CD4-positive, CD25-positive, alpha-beta regulatory T cell (primary cell): ENCODE results near the gene VPS52. TPM values are rescaled to one million over a fixed set of nuclear protein-coding genes. Genes with fewer than 3 reads are reported as not detected.
"Not testable (repeated sequence)": the region's sequence is repeated elsewhere in the genome, so short reads cannot be mapped to it uniquely, and the experiment has no call there.

Experiments
- ATAC-seq, 2 donors: fragments of 150-1000 bp; cut with Tn5 transposase; one replicate each; pipeline ENCODE4 v1.10.0; 2021; ENCODE audit warnings: low read depth in 2 of 2, moderate number of reproducible peaks in 2 of 2, moderate library complexity in 1 of 2
- DNase-seq, 3 donors: peaks; one replicate each; pipeline versions ENCODE4 v3.0.0 to v3.0.0-alpha.2; 2012 to 2022; ENCODE audit warnings: mixed read lengths in 1 of 3
- H3K27ac ChIP-seq: one replicate; pipeline ENCODE4 v1.7.0; 2013; ENCODE audit warnings: mild to moderate bottlenecking, low read length; ENCODE audit not compliant: insufficient read depth, poor library complexity, severe bottlenecking
- H3K27me3 ChIP-seq: one replicate; pipeline ENCODE4 v1.7.0; 2013; ENCODE audit warnings: low read length; ENCODE audit not compliant: control insufficient read depth, insufficient read depth
- H3K36me3 ChIP-seq: one replicate; pipeline ENCODE4 v1.7.0; 2013; ENCODE audit warnings: mild to moderate bottlenecking, low read length, moderate library complexity; ENCODE audit not compliant: control insufficient read depth, insufficient read depth
- H3K4me1 ChIP-seq: 2 replicates; pipeline ENCODE4 v1.7.0; 2013; ENCODE audit warnings: mild to moderate bottlenecking, low read length; ENCODE audit not compliant: insufficient read depth, control insufficient read depth, poor library complexity, severe bottlenecking
- H3K4me3 ChIP-seq: one replicate; pipeline ENCODE4 v1.7.0; 2013; ENCODE audit warnings: low read depth, mild to moderate bottlenecking, low read length, moderate library complexity
- H3K9me3 ChIP-seq, 2 experiments: 1 replicate in 1 of 2; 2 replicates in 1 of 2; pipeline ENCODE4 v1.7.0; 2013; ENCODE audit warnings: low read length in 2 of 2, mild to moderate bottlenecking in 1 of 2, moderate library complexity in 1 of 2; ENCODE audit not compliant: control insufficient read depth in 2 of 2
- H3K27ac Mint-ChIP-seq, 3 donors: one replicate each; pipeline ENCODE4 v1.8.0; 2020 to 2022; ENCODE audit warnings: mild to moderate bottlenecking in 3 of 3, mixed read lengths in 3 of 3, moderate library complexity in 2 of 3
- H3K27me3 Mint-ChIP-seq: one replicate; pipeline ENCODE4 v1.8.0; 2022; ENCODE audit warnings: mild to moderate bottlenecking, mixed read lengths
- H3K36me3 Mint-ChIP-seq: one replicate; pipeline ENCODE4 v1.8.0; 2020; ENCODE audit warnings: mixed read lengths
- H3K4me1 Mint-ChIP-seq, 4 donors: one replicate each; pipeline ENCODE4 v1.8.0; 2020 to 2022; ENCODE audit warnings: mixed read lengths in 4 of 4, mild to moderate bottlenecking in 1 of 4
- H3K4me3 Mint-ChIP-seq, 4 donors: one replicate each; pipeline ENCODE4 v1.8.0; 2020 to 2022; ENCODE audit warnings: mild to moderate bottlenecking in 4 of 4, mixed read lengths in 4 of 4, moderate library complexity in 3 of 4
- H3K9me3 Mint-ChIP-seq, 7 donors: one replicate each; pipeline ENCODE4 v1.8.0; 2020 to 2022; ENCODE audit warnings: mixed read lengths in 7 of 7, mild to moderate bottlenecking in 3 of 7, moderate library complexity in 2 of 7
- polyA plus RNA-seq, 4 donors: library from polyadenylated mRNA; unstranded; fragments of 300-500 nt; fragmentation: Illumina TruSeq; gene quantifications; one replicate each; pipeline ENCODE4 v1.2.3, GENCODE V29; 2021
- total RNA-seq: library from RNA; stranded (reverse); gene quantifications from one replicate; pipeline ENCODE4 v1.2.3, GENCODE V29; 2022

The VPS52 gene
- total and polyA plus RNA-seq, 5 donors from 2014 or later = 12.4 to 70.6 (median 15.1) TPM

DNA sequence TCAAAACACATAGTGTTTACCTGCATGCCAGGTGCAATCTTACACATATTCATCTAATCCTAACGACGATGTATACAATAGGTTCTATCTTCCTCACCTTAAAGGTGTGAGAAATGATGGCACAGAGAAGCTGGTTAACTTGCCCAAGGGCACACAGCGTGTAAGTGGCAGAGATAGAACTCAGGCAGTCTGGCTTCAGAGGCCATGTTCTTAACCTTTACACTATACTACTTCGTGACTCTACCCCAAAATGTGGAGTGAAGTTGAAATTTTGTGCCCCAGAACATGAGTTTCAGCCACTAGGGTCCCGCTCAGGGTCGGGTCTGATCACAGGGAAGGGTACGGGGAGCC lies 584 bp downstream of the VPS52 start:
- no peaks in the 10 kb centered on the region for H3K9me3 ChIP-seq
- DNase-seq (no peak), ATAC-seq (peak in 1 of 2 donors; percentile 6)
- Mint-ChIP-seq H3K27me3 (no peaks in the 10 kb centered on the region), H3K4me3 (peak overlapping the region; percentile 94 to 100 (median 98)), H3K27ac (peak overlapping the region; percentile 99 to 100 (median 100)), H3K9me3 (no peaks in the 10 kb centered on the region), H3K4me1 (peaks cover 5 to 61% (median 37%) of the 10 kb centered on the region in 4 donors), H3K36me3 (peaks cover 46% of the 10 kb centered on the region)
- peaks cover 47% of the 10 kb centered on the region for H3K4me1 ChIP-seq
- H3K36me3 ChIP-seq = peaks cover 59% of the 10 kb centered on the region
- H3K27ac ChIP-seq = peak overlapping the region; percentile 90
- peak overlapping the region; percentile 96 for H3K4me3 ChIP-seq
- H3K27me3 ChIP-seq = no peaks in the 10 kb centered on the region

DNA sequence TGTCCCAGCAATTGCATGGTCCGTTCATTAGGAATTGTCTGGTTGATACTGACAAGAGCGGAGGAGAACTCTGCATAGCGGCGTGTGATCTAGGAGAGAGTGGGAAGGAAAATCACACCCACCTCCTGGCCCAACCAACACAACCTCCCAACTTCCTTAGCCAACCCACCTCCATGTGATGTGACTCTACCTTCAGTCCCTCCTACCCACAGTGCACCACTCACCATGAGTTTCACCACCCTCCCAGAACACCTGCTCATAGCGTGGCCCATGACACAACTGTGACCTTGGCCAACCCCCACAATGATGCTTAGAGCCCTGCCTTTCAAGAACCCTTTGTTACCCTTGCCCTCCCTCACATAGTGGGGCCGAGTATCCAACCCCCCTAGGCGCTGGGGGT lies 7.7 kb downstream of the VPS52 start:
- Mint-ChIP-seq H3K9me3 (no peaks in the 10 kb centered on the region), H3K36me3 (peaks cover 51% of the 10 kb centered on the region), H3K4me3 (peak overlapping the region in 1 of 4 donors; percentile 25), H3K27ac (no peak overlapping the region), H3K27me3 (peaks cover 4% of the 10 kb centered on the region), H3K4me1 (peaks cover 0 to 12% (median 4%) of the 10 kb centered on the region in 4 donors)
- H3K9me3 ChIP-seq = no peaks in the 10 kb centered on the region
- H3K4me3 ChIP-seq = no peak overlapping the region
- H3K27ac ChIP-seq = no peak overlapping the region
- no peaks in the 10 kb centered on the region for H3K4me1 ChIP-seq
- H3K36me3 ChIP-seq = peaks cover 78% of the 10 kb centered on the region
- H3K27me3 ChIP-seq = no peaks in the 10 kb centered on the region
- ATAC-seq = no peak
- no peak for DNase-seq

DNA sequence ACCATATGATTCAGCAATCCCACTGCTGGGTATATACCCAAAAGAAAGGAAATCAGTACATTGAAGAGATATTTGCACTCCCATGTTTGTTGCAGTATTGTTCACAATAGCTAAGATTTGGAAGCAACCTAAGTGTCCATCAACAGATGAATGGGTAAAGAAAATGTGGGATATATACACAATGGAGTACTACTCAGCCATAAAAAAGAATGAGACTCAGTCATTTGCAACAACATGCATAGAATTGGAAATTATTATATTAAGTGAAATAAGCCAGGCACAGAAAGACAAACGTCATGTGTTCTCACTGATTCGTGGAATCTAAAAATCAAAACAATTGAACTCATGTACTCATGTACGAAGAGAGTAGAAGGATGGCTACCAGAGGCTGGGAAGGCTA lies 9.2 kb downstream of the VPS52 start:
- H3K9me3 ChIP-seq, H3K27me3 ChIP-seq, H3K4me1 ChIP-seq, ATAC-seq, DNase-seq, H3K27ac ChIP-seq, H3K4me3 Mint-ChIP-seq, H3K27ac Mint-ChIP-seq, H3K9me3 Mint-ChIP-seq, H3K27me3 Mint-ChIP-seq, H3K4me3 ChIP-seq, H3K4me1 Mint-ChIP-seq: not testable (repeated sequence)
- H3K36me3 ChIP-seq = peaks cover 68% of the 10 kb centered on the region
- peaks cover 40% of the 10 kb centered on the region for H3K36me3 Mint-ChIP-seq

DNA sequence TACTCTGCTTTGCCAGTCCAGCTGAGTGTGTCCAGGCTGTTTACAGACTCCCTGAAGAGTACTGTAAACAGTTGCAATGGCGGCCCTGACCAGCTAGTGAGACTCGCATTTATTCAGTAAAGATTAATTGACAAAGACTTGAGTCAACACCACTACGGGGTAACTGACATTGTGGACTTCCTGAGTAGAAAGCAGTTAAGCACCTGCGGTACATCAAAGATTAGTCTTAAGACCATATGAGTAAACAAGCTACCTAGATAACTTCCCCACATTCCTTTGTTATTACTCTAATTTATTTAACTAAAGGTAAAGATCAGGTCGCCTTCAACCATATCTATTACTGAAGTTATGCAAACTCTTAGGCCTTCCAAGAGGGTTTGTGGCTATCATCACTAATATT lies 12.6 kb downstream of the VPS52 start:
- H3K4me1 Mint-ChIP-seq = peaks cover 0 to 11% (median 7%) of the 10 kb centered on the region in 4 donors
- H3K27me3 Mint-ChIP-seq = peaks cover 4% of the 10 kb centered on the region
- ATAC-seq (no peak), DNase-seq (no peak)
- H3K4me3 Mint-ChIP-seq = no peak overlapping the region
- no peak overlapping the region for H3K27ac Mint-ChIP-seq
- Histone ChIP-seq H3K36me3 (peaks cover 37% of the 10 kb centered on the region), H3K27ac (no peak overlapping the region), H3K27me3 (no peaks in the 10 kb centered on the region), H3K4me1 (no peaks in the 10 kb centered on the region), H3K9me3 (no peaks in the 10 kb centered on the region), H3K4me3 (no peak overlapping the region)
- H3K36me3 Mint-ChIP-seq = peaks cover 23% of the 10 kb centered on the region
- no peaks in the 10 kb centered on the region for H3K9me3 Mint-ChIP-seq

DNA sequence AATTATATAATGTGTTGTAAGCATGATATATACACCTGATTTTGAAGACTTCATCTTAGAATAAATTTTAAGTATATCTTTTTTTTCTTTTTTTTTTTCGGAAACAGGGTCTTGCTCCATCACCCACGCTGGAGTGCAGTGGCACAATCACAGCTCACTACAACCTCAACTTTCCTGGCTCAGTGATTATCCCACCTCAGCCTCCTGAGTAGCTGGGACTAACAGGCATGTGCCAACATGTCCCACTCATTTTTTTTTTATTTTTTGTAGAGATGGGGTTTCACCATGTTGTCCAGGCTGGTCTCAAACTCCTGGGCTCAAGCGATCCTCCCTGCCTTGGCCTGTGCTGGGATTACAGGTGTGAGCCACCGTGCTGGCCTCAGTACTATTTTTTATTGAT lies 17.1 kb downstream of the VPS52 start:
- Histone ChIP-seq H3K9me3 (no peaks in the 10 kb centered on the region), H3K27me3 (no peaks in the 10 kb centered on the region), H3K4me1 (peaks cover 11% of the 10 kb centered on the region), H3K4me3 (no peak overlapping the region), H3K27ac (no peak overlapping the region), H3K36me3 (peaks cover 18% of the 10 kb centered on the region)
- no peaks in the 10 kb centered on the region for H3K9me3 Mint-ChIP-seq
- H3K4me3 Mint-ChIP-seq = no peak overlapping the region
- H3K4me1 Mint-ChIP-seq = peaks cover 9 to 31% (median 20%) of the 10 kb centered on the region in 4 donors
- H3K36me3 Mint-ChIP-seq = peaks cover 19% of the 10 kb centered on the region
- H3K27me3 Mint-ChIP-seq = no peaks in the 10 kb centered on the region
- DNase-seq (no peak), ATAC-seq (no peak)
- H3K27ac Mint-ChIP-seq = no peak overlapping the region

DNA sequence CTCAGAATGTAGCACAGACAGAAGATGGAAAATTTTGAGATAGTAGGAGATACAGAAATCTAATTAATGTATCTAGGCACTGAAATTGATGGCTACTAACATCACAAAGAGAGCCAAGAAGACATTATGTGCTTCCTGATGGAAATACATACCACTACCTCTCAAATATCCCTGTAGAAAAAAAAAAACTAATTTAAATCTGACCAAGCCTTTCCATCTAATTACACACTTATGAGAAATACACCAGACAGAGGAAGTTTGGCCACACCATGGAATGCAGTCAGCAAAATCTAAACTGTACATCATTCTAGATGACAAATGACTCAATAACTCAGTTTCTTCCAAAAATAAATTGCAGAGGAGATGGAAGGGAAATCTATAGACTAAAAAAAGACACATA lies 18.9 kb downstream of the VPS52 start:
- Mint-ChIP-seq H3K4me3 (peak overlapping the region in 1 of 4 donors; percentile 38), H3K27ac (no peak overlapping the region), H3K27me3 (no peaks in the 10 kb centered on the region), H3K9me3 (no peaks in the 10 kb centered on the region), H3K36me3 (peaks cover 18% of the 10 kb centered on the region), H3K4me1 (peaks cover 14 to 40% (median 27%) of the 10 kb centered on the region in 4 donors)
- Histone ChIP-seq H3K27me3 (no peaks in the 10 kb centered on the region), H3K4me1 (peaks cover 27% of the 10 kb centered on the region), H3K9me3 (no peaks in the 10 kb centered on the region), H3K36me3 (peaks cover 8% of the 10 kb centered on the region), H3K27ac (no peak overlapping the region), H3K4me3 (no peak overlapping the region)
- no peak for ATAC-seq
- DNase-seq = no peak

DNA sequence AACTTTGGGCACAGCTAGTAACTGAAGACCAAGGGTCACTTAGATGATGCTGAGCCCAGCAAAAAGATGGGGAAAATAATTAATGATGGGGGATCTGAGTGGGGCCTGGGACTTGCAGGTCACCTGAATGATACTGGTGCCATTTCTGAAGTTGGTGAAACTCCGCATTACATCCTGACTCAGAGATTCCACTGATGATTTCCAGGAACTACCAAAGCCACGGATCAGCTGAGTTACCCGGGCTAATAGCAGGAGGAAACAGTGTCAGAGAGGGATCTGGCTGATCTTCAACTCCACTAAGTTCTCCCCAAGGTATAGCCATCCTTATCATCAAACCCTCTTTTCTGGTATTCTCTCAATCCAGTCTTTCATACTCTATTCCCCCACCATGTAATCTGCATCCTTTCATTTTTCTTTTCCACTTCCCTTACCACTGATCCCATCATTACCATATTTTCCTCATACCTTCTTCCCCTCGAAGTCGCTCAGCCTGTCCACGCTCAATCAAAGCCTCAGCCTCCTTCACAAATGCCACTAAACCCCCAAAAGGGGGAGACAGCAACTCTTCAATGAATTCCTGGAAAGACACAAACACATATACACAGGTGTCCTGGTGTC lies 20.2 kb downstream of the VPS52 start:
- H3K4me1 ChIP-seq = peaks cover 27% of the 10 kb centered on the region
- no peak overlapping the region for H3K27ac ChIP-seq
- H3K27me3 ChIP-seq = no peaks in the 10 kb centered on the region
- Mint-ChIP-seq H3K27ac (peak overlapping the region; percentile 37 to 97 (median 80)), H3K27me3 (no peaks in the 10 kb centered on the region), H3K4me1 (peaks cover 14 to 40% (median 27%) of the 10 kb centered on the region in 4 donors), H3K9me3 (no peaks in the 10 kb centered on the region), H3K4me3 (peak overlapping the region in 3 of 4 donors; percentile 1 to 22 (median 1)), H3K36me3 (peaks cover 17% of the 10 kb centered on the region)
- H3K36me3 ChIP-seq = peaks cover 8% of the 10 kb centered on the region
- H3K9me3 ChIP-seq = no peaks in the 10 kb centered on the region
- ATAC-seq (no peak), DNase-seq (no peak)
- H3K4me3 ChIP-seq = no peak overlapping the region

DNA sequence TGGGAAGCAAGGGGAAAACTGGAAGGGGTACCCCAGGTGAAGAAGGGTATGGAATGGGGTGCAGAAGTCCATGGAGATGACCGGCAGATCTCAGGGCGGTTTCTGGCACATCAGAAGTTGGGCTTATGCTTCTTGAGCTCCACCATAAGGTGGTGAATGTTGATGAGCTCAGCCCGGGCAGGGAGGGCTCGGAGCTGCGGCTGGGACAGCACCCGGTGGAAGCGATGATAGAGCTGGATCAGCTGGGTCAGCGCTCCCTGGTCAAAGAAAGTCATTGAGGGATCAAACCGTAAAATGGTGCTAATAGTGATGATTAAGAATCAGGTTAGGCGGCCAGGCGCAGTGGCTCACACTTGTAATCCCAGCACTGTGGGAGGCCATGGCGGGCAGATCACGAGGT lies 20.9 kb downstream of the VPS52 start:
- peak overlapping the region; percentile 32 to 91 (median 63) for H3K4me3 Mint-ChIP-seq
- peaks cover 14 to 40% (median 27%) of the 10 kb centered on the region in 4 donors for H3K4me1 Mint-ChIP-seq
- Histone ChIP-seq H3K27ac (peak overlapping the region; percentile 97), H3K4me3 (no peak overlapping the region), H3K9me3 (no peaks in the 10 kb centered on the region), H3K4me1 (peaks cover 27% of the 10 kb centered on the region), H3K27me3 (no peaks in the 10 kb centered on the region), H3K36me3 (peaks cover 8% of the 10 kb centered on the region)
- DNase-seq = no peak
- no peaks in the 10 kb centered on the region for H3K27me3 Mint-ChIP-seq
- H3K36me3 Mint-ChIP-seq = peaks cover 17% of the 10 kb centered on the region
- H3K9me3 Mint-ChIP-seq = no peaks in the 10 kb centered on the region
- ATAC-seq = no peak
- H3K27ac Mint-ChIP-seq = peak overlapping the region in 2 of 3 donors; percentile 97
